ENCODE data around the gene BARX2. TPM values are rescaled to one million over a fixed set of nuclear protein-coding genes. Genes with fewer than 3 reads are reported as not detected.

Gene BARX2
- total RNA-seq, 1 experiment from 2014 or later: 6.9 TPM

DNA sequence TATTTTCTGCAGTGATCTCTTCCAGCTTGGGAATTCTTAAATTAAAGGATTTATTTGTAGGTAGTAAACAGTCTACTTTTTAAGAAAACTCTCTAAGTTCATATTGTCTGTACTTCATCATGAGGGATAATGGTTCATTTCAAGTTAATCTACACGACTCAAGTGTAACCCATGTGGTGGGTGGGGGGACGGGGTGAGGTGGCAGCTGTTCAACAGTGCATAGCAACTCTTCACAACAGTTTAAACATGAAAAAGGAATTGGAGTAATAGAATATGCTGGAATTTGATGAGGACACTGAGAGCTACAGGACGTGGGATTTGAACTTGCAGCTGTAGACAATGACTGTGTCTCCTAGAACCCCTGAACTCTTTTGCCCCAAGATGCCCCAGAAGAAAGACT is 20.8 kb downstream of the BARX2 start:
- no peak for DNase-seq (ENCODE audit: low spot score)

DNA sequence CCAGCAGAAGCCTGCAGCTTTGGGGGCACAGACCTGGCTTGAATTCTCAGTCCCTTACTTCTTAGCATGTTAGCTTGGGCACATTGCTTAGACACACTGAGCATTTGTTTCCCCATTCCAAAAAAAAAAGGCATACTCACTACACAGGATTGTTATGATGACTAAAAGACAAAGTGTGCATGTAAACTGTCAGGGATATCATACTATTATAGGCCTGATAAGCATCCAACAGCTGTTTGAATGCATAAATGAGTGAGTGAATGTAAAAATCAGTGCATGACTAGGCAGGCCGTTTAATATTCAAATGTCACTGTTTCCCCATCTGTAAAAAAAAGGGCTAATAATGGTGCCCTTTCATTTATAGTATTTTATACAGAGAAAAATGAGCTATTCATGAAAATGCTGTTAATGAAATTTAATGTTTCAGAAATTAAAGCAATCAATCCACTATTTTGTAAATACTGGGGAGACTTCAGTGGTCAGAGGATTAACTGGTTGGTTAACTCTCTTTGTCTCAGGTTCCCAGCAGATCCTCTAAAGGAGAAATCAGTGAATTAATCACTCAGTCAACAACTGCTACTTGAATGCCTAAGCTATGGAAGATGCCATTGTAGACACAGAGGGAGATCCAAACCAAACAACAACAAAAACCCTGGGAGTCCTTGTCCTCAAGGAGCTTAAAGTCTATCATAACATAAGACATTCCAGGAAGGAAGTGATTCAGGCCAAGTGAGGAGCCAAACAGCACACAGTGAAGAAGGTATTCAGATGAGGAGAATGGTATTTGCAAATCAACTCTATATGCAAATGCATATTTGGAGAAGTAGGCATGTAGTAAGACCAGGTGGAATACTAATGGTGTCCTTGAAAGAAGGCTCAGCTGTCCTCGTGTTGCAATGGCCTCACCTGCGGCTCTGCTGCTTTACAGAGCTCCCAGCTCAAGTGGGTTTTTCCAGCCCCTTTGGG is 26.8 kb downstream of the BARX2 start:
- DNase-seq (ENCODE audit: low spot score): no peak

DNA sequence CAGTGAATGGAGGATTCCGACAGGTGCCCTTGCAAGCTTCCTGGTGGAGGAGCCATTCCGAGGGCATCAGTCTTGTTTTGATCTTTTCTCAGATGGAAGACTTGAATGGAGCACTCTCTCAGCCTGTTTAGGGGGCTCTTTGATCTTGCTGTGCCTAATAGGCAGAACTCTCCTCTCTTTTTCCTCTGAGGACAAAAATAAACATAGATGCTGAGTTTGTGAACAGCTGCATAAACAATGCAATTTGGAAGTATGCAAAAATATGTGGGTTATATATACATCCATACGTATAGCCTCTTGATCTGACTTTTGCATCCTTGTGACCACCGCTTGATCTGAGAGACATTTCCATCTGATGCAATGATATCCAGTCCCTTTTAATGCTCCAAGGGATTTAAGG is 29.1 kb downstream of the BARX2 start:
- no peak for DNase-seq (ENCODE audit: low spot score)

DNA sequence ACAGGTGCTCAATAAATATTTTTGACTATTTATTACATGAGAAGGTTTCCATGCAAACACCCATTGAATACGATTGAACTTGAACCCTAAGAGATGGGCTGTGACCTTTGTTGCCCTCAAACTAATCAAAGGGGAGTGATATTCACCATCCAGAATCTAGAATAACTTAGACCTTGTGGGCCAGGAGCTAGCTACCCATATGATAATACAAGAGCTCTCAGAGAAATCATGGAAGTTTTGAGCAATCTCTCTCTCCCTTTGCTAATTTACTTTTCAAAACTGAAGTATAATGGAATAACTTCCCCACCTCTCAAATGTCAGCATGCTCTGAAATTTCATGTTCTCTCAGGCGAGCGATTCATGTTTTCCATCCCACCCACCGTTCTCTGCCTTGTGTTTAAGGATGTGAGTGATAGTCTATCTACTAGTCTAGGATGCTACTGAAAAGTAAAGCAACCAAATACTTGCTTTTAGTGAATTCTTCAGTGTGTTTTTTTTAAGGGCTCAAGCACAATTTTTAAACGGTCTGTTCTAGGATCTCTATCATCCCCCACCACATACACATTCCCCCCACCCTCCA is 33.3 kb downstream of the BARX2 start:
- DNase-seq (ENCODE audit: low spot score): no peak

DNA sequence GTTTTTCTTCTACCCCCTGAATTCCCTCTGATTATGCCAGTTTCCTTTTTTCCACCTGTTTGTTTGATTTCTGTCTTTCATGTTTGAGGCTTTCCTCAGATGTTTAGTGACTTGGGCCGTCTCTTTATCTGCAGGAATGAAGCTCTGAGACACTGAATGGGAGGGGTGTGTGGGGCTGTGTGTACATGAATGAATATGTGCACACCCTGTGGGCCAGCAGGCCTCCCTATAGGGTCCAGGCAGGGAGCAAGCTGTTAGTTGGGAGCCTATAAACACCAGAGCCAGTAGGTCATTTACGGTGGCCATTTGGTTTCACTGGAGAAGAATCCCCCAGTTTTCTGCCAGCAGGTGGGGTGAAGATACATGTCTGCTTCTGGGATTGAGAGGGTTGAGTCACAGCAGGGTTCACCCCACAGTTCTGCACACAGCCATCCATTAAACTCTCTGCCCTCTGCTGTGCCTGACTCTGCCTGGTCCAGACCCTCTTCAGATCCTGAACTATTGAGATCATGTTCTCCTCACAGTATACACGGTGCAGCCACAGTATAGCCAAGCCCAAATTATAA is 34.8 kb downstream of the BARX2 start:
- DNase-seq (ENCODE audit: low spot score): peak; percentile 70

DNA sequence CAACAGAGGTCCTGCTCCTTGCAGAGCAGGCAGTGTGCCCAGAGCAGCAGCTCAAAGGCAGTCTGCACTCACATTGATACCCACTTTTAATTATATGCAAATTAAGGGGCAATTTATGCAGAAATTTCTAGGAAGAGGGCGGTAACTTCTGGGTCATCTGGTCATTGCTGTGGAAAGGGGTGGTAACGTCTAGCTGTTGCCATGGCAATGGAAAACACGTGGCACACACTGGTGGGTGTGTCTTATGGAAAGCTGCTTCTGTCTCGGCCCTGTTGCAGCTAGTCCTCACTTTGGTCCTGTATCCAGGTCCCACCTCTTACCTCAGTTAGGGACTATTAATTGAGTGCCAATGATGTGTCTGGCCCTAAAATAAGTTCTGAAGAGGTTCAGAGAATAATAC is 36.8 kb downstream of the BARX2 start:
- DNase-seq (ENCODE audit: low spot score): peak; percentile 33

DNA sequence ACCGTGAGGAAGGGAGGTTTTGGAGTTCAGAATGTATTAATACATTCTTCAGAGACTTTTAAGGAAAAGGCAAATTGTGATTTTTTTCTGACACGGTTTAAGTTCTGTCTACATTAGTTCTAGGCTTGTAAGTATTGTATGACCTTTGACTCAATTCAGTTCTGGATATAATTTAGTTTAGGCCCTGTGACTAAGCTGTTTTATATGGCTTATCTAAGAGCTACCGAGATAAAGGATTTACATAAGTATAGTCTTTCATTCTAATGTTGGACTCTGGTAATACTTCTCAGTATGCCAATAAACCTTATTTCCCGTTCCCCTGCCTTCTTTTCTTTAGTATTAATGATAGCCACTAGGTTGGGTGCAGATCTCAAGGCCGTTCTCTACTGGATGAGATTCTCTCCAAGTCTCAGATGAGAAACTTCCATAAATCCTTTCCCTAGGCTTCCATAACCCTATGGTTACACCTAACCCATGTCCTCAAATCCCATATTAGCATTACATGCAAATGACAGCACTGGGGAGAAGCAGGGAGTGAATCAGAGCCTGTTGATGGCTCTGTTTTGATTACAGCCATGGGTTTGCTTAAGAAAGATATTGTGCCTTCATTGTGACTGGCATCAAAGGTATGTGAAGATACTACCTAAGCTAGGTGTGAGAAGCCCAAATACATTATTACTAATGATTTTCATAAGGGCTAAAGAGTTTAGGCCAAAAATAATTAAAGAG is 38.7 kb downstream of the BARX2 start:
- peak; percentile 45 for DNase-seq (ENCODE audit: low spot score)

DNA sequence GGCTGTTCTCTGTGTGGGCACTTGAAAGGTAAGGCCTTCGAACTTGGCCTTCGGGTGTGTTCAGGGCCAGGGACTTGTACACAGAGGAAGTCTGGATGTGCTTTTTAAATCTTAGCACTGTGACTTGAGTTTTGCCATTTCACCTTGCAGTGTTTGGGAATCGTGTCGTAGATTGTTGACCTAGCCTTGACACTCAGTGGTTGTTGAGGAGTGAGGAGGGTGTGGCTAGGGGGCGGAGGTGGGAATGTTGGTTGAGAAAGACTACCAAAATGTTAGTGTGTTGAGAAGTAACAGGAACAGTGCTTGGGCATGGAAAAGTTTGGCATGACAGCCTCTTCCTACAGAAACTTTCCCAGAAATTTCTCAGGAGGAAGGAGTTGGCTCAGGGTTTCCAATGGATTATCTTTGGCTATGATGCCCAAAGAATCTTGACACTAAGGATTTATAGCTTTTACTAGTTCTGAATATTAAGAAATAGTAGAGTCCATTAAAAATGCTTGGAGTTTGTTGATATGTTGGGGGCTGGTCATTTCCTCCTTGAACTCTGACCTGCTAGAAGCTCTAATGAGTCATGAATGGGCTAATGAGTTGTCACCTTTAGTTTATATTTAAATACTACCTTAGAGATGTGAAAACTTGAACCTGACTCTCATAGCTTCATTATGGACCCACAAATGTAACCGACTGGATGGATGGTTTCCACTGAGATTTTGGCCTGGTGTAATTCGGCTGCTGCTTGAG is 40.6 kb downstream of the BARX2 start:
- DNase-seq (ENCODE audit: low spot score): peak; percentile 34

DNA sequence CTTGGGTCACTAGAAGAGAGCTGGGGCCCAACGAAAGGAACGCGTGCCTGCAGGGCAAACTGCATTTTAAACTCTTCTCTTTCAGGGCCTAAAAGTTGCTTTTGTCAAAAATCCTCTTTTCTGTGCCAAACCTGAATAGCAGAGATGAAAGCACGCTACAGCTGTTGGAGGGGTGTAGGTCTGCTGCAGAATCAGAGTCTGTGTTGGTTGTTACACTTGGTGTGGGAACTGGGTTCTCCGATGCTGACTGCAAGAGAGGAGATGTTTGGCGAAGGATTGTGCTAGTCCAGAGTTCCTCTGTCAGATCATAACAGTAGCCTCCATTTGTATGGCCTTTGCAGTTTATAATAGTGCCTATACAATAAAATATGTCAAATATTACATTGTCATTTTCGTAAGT is 41.8 kb downstream of the BARX2 start:
- no peak for DNase-seq (ENCODE audit: low spot score)

DNA sequence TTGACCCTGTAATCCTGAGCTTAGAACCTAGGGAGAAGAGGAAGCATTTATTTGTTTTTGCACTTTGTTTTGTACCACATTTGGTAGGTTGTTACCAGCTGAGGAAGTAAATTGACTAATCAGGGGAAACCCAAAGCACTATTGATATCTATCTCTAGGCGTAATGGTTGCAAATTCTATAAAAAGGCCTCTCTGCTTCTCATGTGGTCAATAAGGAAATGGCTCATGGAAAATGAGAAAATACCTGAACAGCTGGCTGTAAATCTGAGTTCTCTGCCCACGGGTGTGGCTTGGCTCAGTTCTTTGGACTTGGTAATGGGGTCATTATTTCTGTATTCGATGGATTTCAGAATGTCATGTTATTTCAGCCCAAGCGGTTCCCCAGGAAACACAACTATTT is 42.4 kb downstream of the BARX2 start:
- DNase-seq (ENCODE audit: low spot score): peak; percentile 46

DNA sequence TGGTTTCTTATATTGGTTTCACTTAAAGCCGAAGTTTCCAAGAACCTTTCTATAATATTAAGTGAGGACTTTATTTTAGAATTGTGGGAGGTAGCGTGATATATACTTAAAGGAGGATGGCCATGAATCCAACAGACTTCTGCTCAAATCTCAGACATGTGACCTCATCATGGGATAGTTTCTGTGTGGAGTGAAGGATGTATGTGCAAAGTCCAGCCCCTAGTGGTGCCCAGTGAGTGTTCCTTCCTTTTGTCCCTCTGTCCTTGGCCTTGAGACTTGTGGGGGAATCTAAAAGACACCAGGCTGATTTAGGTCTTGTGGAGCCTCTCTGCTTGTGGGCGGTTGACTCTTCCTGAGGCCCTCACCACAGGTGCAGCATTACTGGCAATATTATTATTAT is 43.7 kb downstream of the BARX2 start:
- DNase-seq (ENCODE audit: low spot score): no peak

DNA sequence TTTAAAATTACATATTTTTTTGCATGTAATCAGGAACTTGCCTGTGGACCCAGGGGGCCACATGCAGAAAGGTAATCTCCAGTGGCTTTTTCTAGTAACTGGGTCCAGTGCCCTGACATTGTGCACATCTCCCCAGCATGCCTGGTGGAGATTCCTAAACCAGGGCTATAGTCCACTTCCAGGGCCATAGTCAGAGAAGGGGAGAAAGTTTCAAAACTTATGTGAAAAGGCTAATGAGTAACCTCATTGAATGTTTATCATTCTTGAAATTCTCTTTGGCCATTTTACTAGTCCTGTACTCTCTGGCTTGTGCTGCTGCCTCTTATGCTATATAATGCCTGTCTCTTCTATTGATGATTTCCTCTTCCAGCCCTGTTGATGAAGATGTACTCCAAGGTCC is 47.8 kb downstream of the BARX2 start:
- no peak for DNase-seq (ENCODE audit: low spot score)

DNA sequence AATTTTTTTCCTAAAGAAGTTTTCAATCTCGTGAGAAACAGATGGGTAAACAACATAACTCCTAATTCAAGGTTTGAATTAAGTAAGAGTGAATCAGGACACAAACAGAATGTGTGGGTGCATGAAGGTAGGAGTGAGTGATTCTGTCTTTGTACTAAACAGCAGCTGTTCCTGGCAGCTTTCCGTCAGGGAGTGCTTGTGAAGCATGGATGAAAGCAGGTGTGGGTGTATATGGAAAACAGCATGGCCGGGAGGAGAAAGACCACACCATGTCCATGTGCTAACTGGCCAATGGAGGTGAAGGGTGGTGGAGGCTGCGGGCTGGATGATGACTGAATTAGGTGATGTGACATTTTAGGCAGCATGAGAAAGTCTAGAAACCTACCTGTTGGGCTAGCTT is 49.6 kb downstream of the BARX2 start:
- DNase-seq (ENCODE audit: low spot score): no peak

DNA sequence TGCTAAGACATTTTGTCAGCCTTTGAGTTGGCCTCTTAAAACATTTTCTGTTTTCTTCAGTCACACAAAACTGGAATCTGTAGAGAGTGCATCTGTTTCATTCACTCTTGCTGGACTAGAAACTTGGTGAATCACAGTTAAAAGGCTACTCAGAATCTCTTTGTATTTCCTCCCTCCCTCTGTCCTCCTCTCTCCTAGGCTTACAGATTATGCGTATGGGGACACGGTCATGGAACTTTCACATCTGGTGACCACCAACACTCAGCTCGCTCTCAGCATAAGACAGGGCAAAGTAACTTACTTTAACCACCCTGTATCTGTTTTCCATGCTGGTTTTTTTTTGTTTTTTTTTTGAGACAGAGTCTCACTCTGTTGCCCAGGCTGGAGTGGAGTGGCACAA is 50.4 kb downstream of the BARX2 start:
- no peak for DNase-seq (ENCODE audit: low spot score)

DNA sequence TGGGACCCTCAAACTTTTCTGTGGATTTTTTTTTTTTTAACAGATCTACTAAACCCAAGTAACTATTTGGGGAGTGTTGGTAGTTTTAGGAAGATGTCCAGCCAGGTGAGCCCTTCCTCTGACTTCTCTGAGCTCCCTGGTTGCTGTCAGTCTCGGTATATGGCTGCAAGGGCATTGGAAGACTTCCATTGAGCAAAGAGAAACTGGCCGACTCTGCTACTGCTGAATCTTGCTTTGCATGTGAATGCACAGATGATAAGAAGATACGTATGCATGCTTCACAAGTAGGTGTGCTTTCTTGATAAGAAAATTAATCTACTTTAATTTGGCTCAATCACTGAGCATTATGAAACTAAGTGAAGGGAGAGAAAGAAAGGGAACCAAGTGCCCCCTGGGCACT is 51.1 kb downstream of the BARX2 start:
- DNase-seq (ENCODE audit: low spot score): no peak

DNA sequence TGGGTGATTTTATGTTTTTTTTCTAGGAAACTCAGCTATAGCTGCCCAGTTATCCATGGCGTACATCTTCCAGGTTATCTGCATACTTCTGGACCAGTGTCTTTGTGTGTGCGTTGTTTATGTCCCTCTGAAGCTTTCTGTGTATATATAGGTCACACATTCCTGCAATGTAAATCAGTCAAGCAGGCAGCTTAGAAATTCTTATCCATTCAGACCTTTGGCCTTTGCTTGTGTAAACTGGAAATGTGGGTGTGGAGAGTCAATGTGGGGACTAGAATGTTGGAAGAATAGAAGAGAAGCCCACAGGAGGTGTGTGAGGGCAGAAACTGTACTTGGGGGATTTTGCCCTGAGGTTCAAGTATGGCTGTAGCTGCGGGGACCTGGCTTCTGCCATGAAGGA is 51.7 kb downstream of the BARX2 start:
- peak; percentile 37 for DNase-seq (ENCODE audit: low spot score)

DNA sequence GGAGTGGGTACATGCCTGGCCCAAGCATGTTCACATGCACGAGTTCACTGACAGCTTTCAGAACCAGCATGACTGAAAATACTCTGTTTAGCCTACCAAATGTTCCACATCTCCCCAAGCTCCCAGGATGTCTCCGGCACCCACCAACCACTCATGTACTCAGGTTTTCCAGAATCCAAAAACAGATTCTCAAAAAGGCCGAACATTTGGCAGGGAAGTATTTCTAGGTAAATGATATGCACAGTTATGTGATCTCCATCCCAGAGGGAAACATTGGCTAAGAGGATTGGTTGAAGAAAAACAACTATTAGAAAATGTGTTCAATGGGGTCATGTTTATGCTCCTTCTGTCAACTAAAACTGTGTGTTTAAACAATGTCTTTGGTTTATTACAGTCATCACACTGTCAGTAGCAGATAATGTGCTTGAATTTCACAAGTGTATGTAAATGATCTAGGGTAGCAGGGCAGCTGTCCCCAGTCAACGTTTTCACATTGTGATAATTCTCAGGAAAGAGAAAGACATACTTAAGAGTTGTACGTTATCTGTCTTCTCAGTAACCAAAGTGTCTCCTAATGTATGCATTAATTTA is 52.3 kb downstream of the BARX2 start:
- DNase-seq (ENCODE audit: low spot score): no peak

DNA sequence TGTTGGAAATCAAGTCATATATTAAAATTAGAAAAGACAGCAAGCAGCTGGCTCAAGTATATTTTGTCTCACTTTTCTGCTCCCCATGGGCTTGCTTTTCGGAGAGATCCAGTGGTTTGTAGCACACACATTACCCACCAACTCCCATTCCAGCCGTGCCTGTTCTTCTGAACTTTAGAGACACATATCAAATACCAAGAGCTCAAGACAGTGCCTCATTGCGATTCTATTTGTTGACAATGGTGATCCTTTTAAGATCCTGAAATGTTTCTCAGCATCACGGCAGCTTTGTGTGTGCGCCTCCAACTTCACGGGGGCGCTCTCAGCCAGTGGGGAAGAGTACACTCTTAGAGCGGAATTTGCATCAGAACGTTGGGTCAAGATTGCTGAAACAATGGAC is 52.9 kb downstream of the BARX2 start:
- no peak for DNase-seq (ENCODE audit: low spot score)

DNA sequence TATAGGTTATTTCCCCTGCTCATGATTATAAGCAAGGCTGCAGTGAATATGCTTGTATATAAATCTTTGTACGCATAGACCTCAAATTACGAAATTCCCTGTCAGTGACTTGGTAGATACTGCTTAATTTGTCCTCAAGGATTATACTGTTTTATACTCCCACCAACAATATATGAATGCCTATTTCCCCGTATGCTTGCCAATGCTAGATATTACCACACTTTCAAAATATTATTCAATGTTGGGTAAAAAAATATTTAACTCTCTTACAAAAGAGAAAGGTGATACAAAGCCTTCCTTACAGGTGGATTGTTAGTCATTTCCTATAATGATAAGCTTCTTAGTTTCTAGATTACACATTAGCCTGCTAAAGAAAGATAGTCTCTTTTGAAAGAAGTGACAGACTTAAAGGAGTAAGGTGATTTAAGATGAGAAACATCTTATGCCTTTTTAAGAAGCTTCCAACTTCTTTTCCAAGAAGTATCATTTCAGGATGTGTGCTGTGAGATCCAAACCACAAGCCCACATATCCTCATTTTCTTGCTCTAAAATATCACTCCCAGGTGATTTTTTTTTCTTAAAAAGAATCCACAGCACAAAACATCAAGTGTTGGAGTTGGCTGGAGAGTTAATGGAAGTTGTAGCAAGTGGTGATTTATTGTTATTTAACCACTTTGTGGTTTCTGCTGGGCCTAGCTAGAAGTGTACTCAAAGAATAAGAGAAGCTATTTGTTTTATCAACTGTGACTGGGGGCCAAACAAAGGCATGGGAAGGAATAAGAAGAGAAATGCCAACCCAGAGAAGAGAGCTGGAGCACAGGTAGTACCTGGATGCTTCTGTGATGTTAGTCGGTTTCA is 59.2 kb downstream of the BARX2 start:
- DNase-seq (ENCODE audit: low spot score): peak; percentile 42
